Right lung (tissue), 5 donors: ENCODE results near the gene CD22. TPM values are rescaled to one million over a fixed set of nuclear protein-coding genes. Genes with fewer than 3 reads are reported as not detected.
"Not testable (repeated sequence)": the region's sequence is repeated elsewhere in the genome, so short reads cannot be mapped to it uniquely, and the experiment has no call there.

Experiments used
- DNase-seq, 2 donors: peaks; one replicate each; pipeline ENCODE4 v3.0.0-alpha.2; 2013
- polyA plus RNA-seq, 5 donors: library from polyadenylated mRNA; unstranded; fragments of 120-200 nt; gene quantifications; one replicate each; pipeline versions ENCODE4 v1.2.1 to v1.2.3, GENCODE V29; 2013; ENCODE audit warnings: inconsistent platforms in 1 of 5, low replicate concordance in 1 of 5; ENCODE audit not compliant: insufficient read length in 5 of 5, insufficient read depth in 1 of 5

Gene CD22
- polyA plus RNA-seq, 5 donors = 5.3 to 61.8 (median 8.3) TPM

DNA sequence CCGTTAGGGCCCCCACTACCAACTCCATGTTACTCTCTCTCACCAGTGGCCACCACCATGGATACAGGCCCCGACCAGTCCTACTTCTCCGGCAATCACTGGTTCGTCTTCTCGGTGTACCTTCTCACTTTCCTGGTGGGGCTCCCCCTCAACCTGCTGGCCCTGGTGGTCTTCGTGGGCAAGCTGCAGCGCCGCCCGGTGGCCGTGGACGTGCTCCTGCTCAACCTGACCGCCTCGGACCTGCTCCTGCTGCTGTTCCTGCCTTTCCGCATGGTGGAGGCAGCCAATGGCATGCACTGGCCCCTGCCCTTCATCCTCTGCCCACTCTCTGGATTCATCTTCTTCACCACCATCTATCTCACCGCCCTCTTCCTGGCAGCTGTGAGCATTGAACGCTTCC, 29.8 kb downstream of the CD22 start:
- not testable (repeated sequence) for DNase-seq

DNA sequence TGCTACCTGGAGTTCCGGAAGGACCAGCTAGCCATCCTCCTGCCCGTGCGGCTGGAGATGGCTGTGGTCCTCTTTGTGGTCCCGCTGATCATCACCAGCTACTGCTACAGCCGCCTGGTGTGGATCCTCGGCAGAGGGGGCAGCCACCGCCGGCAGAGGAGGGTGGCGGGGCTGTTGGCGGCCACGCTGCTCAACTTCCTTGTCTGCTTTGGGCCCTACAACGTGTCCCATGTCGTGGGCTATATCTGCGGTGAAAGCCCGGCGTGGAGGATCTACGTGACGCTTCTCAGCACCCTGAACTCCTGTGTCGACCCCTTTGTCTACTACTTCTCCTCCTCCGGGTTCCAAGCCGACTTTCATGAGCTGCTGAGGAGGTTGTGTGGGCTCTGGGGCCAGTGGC, 30.4 kb downstream of the CD22 start:
- not testable (repeated sequence) for DNase-seq

DNA sequence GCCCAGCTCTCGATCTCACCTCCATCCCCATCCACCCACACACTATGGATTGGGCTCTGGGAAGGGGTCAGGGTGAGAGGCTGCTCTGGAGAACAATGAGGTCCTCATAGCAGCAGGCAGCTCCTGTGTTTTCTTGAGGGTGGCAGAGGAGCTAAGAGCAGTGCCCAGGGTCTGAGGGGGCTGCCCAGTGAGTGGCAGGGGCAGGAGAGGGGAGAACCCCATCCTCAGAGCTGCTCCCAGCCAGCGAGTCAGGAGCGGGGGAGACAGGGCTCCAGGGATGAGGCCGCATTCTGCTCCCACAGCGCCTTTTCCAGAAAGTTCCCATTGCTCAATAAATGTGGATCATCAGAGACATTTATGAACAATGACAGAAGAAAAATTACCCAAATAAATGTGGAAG, 31.1 kb downstream of the CD22 start:
- not testable (repeated sequence) for DNase-seq

DNA sequence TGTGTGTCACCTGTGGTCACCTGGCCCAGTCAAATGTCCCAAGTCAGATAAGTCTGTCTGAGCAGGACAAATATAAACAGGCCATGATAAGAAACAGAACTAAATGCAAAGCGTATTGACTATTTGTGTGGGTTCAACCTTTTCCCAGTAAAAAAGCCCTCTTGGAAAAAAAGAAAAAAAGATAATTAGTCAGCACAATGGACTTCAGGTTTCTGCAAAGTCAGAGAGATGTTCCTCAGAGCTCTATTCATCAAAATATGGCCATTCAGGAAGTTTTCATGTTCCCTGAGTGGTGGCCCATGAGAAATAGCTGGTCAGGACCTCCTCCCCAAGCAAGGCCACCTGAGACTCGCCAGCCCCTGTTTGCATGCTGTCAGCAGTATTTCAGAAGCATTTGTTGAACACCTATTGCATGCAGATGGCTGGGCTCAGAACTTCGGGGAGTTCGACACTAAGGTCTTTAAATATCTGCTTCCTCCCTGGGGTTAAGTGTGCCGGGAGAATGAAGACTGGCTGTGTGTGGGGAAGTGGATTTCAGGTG, 32.0 kb downstream of the CD22 start:
- no peak for DNase-seq

DNA sequence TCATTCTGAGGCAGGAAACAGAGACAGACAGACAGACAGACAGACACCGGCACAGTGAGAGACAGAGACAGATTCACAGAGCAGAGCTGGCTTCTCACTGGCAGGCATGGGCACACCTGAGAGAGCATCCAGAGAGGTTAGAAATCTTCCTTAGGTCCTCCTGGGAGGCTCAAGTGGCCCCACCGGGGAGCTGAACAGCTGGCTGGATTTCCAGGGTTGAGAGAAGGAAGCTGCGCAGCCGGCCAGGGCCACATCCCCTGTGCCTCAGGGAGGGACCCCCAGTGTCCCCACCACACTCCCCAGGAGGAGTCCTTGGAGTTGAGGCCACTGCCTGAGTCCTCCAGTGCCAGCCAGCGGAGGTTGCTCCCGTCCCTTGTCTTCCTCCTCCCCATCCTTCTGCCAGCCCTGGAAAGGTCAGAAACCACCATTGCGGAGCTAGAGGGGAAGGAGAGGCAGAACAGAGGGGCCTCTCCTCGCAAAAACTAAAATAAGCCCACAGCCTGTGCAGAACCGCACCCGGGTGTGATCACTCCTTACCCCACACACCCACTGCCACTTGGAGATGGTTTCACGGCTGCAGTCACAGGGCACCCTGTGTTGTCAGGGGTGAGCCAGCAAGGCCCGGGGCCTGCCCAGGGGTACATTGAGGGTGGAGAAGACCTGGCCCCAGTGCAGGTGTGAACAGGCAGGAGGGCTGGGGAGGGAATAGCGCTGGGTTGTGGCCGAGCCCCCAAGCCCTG, 33.4 kb downstream of the CD22 start:
- DNase-seq = no peak

DNA sequence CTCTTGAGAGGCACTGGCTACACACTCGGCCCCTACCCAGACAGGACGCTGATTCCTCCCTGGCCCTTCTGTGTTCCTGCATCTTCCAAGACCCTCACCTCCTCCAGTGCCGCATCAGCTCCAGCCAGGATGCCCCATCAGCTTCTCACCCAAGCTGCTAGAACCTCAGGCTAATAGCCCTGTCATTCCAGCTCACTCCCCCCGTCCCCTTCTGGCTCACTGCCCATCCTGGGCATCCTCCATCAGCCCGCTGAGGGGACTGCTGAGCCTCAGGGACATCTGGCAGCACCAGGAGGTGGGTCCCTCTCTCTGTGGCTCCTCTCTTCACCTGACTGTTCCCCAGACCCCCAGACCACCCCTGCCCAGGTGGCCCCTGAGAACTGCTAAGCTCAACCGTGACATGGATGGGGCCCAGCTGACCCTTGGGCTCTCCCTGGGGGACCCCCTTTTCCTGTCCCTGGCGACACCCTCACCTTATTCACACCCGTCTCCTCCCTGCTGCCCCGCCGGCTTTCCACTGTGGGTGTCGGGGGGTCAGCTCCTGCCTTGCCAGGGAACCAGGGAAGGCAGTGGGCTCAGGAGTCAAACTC, 34.1 kb downstream of the CD22 start:
- DNase-seq = no peak

DNA sequence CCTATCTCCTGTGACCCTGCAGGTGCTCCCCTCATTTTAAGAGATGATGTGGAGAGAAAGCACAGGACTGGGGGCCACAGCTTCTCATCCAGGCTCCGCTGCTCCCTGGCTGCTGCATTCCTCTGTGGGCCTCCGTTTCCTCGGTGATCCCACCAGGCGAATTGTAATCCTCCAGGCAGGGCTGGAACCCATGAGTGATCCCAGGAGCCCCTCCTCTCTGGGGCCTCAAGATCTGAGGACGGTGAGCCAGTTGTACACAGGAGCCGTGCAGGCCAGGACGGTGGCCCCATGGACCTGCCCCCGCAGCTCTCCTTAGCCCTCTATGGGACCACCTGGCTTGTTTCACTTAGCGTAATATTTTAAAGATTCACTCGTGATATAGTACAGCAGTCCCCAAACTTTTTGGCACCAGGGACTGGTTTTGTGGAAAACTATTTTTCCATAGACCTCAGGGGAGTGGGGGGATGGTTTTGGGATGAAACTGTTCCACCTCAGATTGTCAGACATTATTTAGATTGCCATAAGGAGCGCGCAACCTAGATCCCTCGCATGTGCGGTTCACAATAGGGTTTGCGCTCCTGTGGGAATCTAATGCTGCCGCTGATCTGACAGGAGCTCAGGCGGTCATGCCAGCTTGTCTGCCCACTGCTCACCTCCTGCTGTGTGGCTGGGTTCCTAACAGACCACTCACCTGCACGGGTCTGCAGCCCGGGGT, 34.9 kb downstream of the CD22 start:
- no peak for DNase-seq

DNA sequence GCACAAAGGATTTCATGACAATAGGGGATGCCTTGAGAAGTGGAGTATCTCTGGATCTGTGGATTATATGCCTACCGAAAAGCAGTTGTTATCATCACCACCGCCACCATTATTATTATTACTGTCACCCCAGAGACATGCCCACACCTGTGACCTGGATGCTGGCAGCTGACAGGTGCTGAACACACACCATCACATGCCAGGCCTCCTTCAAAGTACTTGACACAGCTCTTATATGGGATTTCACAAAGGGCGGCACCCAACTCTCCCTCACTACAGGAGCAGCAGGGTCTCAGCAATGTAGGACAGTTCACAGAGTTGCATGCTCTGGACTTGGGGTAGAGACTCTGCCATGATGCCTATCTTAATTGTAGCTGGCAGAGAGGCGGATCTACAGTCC, 36.3 kb downstream of the CD22 start:
- DNase-seq = no peak

DNA sequence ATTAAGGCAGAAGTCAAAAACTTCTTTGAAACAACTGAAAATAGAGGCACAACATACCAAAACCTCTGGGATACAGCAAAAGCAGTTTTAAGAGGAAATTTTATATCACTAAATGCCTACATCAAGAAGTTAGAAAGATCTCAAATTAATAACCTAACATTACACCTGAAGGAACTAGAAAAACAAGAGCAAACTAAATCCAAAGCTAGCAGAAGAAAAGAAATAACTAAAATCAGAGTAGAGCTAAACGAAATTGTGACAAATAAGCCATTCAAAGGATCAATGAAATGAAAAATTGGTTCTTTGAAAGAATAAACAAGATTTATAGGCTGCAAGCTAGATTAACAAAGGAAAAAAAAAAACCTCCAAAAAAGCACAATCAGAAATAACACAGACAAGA, 39.4 kb downstream of the CD22 start:
- DNase-seq = no peak

DNA sequence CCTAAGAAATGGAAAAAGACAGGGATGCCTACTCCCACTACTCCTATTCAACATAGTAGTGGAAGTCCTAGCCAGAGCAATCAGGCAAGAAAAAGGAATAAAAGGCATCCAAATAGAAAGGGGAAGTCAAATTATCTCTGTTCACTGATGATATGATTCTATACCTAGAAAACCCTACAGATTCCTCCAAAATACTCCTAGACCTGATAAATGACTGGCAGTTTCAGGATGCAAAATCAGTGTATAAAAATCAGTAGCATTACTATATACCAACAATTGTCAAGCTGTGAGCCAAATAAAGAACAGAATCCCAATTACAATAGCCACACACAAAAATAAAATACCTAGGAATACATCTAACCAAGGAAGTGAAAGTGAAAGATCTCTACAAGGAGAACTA, 40.5 kb downstream of the CD22 start:
- DNase-seq = no peak

DNA sequence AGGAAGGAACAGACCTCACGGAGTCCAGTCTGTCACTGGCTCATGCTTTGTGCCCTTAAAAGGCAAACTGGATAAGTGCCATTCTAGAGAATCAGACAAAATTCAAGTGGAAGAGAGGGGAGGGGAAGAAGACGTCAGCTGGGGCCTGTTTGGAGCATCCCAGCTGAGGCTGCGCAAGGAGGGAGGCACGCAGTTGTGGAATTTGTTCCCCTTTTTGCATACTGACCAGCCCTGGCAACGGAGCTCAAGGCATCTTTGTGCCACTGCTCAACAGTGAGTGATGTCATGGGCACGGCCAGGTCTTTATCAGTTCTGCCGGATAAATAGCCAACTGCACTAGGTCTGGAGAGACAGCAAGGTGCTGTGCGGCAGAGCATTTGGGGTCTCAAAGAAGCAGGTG, 41.7 kb downstream of the CD22 start, which contains the start of gene GPR42:
Gene GPR42, plus strand, starts transcription at position 347 of the 400 bp plus-strand sequence. CDS start 292 bp downstream, outside the sequence.
- no peak for DNase-seq

DNA sequence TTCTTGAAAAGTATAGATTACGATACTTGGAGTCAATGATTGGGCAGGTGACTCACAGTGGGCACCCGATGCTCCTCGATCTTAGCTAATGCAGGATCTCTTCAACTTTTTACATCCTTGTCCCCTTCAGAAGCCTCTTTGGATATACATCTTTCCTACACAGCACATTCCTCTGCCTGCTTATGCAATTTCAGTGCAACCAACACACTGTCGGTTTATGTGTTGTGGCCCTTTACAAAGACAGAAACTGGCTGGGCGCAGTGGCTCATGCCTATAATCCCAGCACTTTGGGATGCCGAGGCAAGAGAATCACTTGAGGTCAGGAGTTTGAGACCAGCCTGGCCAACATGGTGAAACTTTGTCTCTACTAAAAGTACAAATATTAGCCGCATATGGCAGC, 44.5 kb downstream of the CD22 start:
- no peak for DNase-seq

DNA sequence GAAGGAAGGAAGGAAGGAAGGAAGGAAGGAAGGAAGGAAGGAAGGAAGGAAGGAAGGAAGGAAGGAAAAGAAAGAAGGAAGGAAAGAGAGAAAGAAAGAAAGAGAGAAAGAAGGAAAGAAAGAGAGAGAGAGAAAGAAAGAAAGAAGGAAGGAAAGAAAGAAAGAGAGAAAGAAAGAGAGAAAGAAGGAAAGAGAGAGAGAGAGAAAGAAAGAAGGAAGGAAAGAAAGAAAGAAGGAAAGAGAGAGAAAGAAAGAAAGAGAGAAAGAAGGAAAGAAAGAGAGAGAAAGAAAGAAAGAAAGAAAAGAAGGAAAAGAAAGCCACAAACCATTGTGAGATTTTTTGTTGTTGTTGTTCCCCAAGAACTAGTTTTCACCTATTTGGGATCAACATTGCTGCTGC, 45.0 kb downstream of the CD22 start:
- not testable (repeated sequence) for DNase-seq

DNA sequence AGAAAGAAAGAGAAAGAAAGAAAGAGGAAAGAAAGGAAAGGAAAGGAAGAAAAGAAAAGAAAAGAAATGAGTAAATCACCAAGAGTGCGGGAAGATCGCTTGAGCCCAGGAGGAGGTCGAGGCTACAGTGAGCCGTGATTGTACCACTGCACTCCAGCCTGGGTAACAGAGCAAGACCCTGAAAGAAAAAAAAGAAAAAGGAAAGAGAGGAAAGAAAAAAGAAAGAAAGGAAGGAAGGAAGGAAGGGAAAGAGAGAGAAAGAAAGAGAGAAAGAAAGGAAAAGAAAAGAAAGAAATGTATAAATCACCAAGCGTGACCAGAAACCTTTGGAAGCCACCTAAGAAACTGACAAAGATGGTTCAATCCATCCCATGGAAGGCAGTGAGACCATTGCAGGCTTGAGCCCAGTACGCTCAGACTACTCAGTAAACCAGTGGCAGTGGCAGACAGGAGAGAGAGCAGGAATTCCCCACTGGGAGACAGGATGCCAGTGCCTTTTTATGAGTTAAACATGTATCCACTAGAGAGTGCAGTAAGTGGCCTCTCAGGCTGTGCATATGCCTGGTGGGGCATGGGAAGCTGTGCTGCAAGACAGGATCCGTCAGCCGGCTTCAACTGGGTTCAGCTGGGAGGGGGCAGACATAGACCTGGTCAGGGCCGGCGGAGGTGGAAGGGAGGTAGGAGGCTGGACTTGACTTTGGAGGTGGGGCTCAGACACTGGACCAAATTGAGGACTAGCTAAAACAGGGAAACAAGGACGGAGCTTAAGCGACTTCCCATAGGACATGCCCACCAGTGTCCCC, 46.7 kb downstream of the CD22 start:
- no peak for DNase-seq

DNA sequence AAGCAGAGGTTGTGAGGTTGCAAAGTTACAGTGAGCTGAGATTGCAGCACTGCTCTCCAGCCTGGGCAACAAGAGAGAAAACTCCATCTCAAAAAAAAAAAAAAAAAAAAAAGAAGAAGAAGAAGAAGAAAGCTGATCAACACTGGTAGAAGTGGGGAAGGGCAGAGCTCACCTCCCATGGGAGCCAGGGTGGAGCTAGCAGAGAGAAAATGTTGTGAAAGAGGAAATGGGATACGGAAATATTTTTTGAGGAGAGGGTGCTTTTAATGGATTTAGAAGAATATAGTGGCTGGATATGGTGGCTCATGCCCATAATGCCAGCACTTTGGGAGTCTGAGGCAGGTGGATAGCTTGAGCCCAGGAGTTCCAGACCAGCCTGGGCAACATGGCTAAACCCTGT, 48.7 kb downstream of the CD22 start:
- DNase-seq = no peak

DNA sequence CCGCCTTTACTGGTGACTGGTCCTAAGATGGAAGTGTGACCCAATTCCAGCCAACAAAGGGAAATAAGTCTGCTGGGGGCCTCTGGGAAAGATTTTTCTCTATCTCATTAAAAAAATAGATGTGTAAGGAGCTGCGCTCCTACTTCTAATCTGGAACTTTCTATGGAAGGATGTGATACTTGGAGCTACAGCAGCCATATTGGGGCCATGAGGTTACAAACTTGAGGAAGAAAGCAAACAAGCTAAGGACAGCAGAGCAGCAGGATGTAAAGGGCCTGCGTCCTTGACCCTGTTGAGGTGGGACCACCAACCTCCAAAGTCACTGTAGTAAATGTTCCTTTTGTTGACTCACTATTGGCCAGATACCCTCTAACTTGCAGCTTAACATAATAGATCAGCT, 49.4 kb downstream of the CD22 start:
- DNase-seq = no peak

DNA sequence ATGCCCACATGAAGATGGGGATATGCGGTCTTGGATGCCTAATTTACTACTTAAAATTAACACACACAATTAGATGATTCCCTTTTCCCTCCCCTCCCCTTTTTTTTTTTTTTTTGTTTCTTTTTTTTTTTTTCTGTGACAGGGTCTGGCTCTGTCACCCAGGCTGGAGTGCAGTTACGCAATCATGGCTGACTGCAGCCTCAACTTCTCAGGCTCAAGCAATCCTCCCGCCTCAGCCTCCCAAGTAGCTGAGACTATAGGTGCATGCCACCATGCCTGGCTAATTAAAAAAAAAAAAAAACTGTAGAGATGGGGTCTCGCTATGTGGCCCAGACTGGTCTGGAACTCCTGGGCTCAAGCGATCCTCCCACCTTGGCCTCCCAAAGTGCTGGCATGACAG, 50.6 kb downstream of the CD22 start:
- DNase-seq = not testable (repeated sequence)

DNA sequence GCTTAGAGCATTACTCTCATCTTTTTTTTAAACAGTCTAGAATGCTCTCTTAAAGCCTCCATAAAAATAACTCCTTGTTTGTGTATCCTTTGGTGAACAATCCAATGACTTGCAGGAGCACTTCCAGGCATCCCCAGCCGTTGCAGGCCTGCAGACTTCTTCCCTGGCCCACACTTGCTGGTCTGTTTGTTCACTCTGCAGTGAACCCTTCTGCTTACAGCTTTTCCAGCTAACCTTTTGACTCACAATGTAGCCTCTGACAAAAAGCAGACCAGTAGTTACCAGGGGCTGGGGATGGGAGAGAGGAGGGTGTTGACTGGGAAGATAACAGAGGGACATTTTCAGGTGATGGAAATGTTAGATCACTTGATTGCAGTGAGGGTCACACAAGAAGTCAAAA, 51.0 kb downstream of the CD22 start:
- DNase-seq = no peak

DNA sequence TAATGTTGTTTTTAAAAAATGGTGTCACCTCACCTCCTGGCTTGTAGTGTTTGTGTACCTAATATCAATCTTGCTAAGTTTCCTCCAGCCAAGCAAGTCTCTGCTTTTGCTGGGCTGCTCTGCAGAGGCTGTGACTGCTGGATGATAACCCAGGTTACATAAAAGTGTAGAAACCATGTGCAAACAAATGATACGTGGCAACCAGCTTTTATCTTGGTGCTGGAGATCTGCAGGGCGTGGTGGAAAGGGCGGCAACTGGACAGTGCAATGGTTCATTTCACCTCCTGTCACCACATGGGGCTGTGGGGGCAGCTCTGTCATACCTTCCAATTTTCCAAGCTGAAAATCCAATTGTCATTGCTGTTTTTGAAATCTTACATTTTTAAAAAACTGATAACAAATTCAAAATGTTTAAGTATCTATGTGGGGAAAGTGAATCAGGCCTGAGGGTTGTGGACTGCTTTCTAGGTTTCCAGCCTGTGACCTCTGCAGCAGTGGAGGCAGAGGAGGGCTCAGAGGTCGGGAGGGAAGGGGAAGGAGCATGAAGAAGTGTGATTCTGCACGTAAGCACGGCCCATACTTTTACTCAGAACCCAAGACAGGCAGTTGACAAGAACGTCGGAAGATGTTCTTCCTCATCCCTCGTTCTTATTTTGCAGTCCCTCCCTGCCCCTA, 51.6 kb downstream of the CD22 start:
- no peak for DNase-seq

DNA sequence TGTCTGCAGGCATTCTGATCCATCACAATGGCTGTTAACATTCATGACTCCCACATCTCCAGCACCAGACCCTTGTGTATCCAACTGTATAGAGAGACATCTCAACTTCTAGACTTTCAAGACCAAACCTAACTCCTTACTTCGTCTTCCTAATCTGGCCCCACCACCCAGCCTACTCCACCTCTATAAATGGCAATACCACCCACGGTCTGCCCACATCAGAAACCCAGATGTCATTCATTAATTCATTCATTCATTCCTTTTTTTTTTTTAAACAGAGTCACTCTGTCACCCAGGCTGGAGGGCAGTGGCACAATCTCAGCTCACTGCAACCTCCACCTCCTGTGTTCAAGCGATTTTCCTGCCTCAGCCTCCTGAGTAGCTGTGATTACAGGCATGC, 52.3 kb downstream of the CD22 start:
- DNase-seq = no peak

DNA sequence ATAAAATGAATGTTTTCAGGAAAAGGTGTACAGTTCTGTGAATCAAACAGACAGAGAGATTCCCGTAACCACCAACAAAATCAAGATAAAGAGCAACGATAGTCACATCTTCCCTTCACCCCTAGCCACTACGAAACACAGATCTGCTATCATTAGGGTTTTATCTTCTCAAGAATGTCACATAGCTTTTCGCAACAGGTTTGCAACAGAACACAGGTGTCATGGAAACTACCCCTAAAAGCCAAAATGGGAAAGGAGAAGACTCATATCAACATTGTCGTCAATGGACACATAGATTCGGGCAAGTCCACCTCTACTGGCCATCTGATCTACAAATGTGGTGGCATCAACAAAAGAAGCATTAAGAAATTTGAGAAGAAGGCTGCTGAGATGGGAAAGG, 52.9 kb downstream of the CD22 start:
- no peak for DNase-seq
